Gastrocnemius medialis (tissue), 4 donors: Measurements from ENCODE around the gene PRKAR2B.

ENCODE experiments used
- CTCF ChIP-seq, 5 experiments: fragments of 450-650 bp in 3 of 5; fragments of 200-600 bp in 2 of 5; sonication (generic) in 2 of 5; IDR thresholded peaks in 4 of 5; conservative IDR thresholded peaks in 1 of 5; 1 replicate in 4 of 5; 2 replicates in 1 of 5; pipeline ENCODE4 v1.5.1; 2016 to 2019; ENCODE audit warnings: antibody characterized with exemption in 5 of 5, mild to moderate bottlenecking in 3 of 5, moderate library complexity in 3 of 5
- POLR2A ChIP-seq, 2 donors: fragments of 450-650 bp; IDR thresholded peaks; one replicate each; pipeline ENCODE4 v1.6.1; 2017; ENCODE audit warnings: antibody characterized with exemption in 2 of 2, mild to moderate bottlenecking in 2 of 2, moderate library complexity in 2 of 2

GRCh38 chr7:107105591-107106245 is 61.2 kb downstream of the PRKAR2B start:
- no peak for TF ChIP-seq CTCF (IDR thresholded peaks at IDR 0.05 in 4 of 5, conservative IDR thresholded peaks at IDR 0.05 in 1 of 5)
- TF ChIP-seq POLR2A (IDR thresholded peaks at IDR 0.05): no peak
